ENCODE results near the gene TBXAS1. TPM values are rescaled to one million over a fixed set of nuclear protein-coding genes. Genes with fewer than 3 reads are reported as not detected.

Gene TBXAS1
- polyA plus RNA-seq, 6 donors from 2014 or later, result 0.57 to 4.2 (median 2.5) TPM

GRCh38 chr7:140035400-140036223 is 206.5 kb downstream of the TBXAS1 start:
- no peak for ATAC-seq (ENCODE audit: low read depth in 2 of 2)
- DNase-seq, result no peak

DNA sequence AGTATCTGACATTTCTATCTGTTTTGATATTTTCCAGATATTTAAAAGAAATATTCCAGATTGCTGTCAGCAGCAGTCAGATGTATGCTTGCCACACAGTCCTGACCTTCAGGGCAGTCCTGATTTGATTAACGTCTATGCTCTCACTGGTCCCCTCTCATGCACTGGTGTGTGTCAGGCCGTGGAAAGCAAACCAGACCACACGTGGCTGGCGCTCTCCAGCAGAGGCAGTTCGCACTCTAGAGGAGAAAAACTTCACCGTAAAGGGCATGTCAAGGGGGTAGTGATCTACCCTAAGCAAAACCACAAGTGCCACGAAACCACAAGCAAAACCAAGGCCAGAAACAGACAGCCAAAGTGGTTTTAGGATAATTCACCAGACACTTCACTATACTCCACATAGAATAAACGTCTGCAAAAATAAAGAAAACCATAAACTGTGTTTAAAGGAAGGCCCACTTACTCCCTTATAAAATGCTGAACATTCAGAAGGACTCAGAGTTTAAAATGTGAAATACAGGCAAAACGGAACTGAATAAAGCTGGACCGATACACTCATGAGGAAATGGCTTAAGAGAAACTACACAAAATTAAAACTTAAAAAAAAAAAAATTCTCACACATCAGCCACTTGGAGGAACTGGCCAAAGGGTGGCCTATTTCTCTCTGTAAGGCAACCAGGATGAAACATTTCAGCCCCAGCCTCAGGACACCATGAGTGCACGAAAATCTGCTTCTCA is 207.3 kb downstream of the TBXAS1 start:
- peak; percentile 55 to 58 for ATAC-seq (ENCODE audit: low read depth in 2 of 2)
- Mint-ChIP-seq H3K27ac (peak overlapping the region in 3 of 6 donors; percentile 38 to 59 (median 39)), H3K4me3 (peak overlapping the region in 2 of 8 donors; percentile 12 to 29), H3K36me3 (peaks cover 16 to 28% of the 10 kb centered on the region in 2 donors), H3K27me3 (no peaks in the 10 kb centered on the region), H3K9me3 (no peaks in the 10 kb centered on the region), H3K4me1 (peaks cover 19 to 37% (median 29%) of the 10 kb centered on the region in 3 donors)
- DNase-seq, result no peak

More at GRCh38 chr7:140035400-140036223, 206.5 kb downstream of the TBXAS1 start:
- Mint-ChIP-seq H3K9me3 (no peaks in the 10 kb centered on the region), H3K4me1 (peaks cover 17 to 34% (median 29%) of the 10 kb centered on the region in 3 donors), H3K36me3 (peaks cover 14 to 25% of the 10 kb centered on the region in 2 donors), H3K27me3 (no peaks in the 10 kb centered on the region), H3K4me3 (no peak overlapping the region), H3K27ac (peak overlapping the region in 1 of 6 donors; percentile 34)

- DNase-seq (no peak), ATAC-seq (ENCODE audit: low read depth in 2 of 2) (no peak)
- H3K27ac Mint-ChIP-seq, result peak overlapping the region in 1 of 6 donors; percentile 72
- no peaks in the 10 kb centered on the region for H3K27me3 Mint-ChIP-seq
- H3K9me3 Mint-ChIP-seq, result no peaks in the 10 kb centered on the region
- peaks cover 13 to 36% (median 27%) of the 10 kb centered on the region in 3 donors for H3K4me1 Mint-ChIP-seq
- H3K4me3 Mint-ChIP-seq, result no peak overlapping the region
- peaks cover 12 to 33% of the 10 kb centered on the region in 2 donors for H3K36me3 Mint-ChIP-seq
These were observed 210.0 kb downstream of the TBXAS1 start for GRCh38 chr7:140039066-140039465.

DNA sequence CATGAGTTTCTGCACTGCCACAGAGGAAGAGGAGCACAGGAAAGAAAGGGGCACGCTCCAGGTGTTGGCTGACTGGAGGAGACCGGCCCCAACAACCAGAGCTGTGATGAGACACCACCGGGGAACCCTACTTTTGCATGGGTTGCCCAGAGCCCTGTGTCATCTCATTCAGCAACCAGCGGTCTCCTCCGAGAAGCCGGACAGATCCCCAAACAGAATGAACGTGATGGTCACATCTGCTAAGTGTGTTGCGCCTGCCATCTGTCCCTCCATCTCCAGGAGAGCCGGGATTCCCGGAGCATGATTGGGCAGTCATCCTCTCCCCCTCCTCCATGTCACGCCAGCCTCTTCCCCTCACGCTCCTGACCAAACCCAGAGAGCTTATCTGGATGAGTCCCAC is 210.8 kb downstream of the TBXAS1 start:
- Mint-ChIP-seq H3K9me3 (no peaks in the 10 kb centered on the region), H3K27me3 (no peaks in the 10 kb centered on the region), H3K36me3 (peaks cover 18 to 33% of the 10 kb centered on the region in 2 donors), H3K27ac (peak overlapping the region in 1 of 6 donors; percentile 7), H3K4me3 (peak overlapping the region in 1 of 8 donors; percentile 53), H3K4me1 (peaks cover 13 to 36% (median 27%) of the 10 kb centered on the region in 3 donors)
- DNase-seq (no peak), ATAC-seq (ENCODE audit: low read depth in 2 of 2) (no peak)

DNA sequence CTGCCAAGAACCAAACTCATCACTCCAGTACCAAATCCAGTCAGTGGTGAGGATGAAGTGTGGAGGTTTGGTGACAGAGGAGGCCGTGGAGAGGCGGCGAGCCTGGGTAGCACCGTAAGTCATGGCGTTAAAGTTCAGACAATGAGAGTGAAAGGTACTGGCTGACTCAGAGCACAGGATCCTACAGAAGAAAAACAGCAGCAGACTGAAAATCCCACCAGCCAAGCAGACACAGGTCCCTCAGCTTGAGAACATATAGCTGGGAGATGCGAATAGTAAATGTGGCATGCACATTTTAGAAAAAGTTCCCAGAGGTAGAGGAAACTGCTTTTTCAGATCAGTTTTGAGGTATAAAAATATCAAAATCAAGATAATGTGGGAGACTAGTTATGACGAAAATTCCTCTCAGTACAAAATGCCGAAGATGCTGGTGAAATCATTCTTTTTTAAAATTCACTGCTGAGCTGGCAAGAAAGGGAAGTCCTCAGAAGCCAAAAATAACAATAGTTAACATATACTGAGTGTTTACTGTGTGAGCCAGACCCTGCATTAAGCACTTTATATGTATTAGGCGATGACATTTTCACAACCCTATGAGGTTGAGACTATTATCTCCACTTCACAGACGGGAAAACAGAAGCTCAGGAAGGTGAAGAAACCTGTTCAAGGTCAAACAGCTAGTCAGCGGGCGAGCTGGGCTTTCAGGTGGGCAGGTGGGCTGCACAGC is 212.8 kb downstream of the TBXAS1 start:
- Mint-ChIP-seq H3K36me3 (peaks cover 26 to 41% of the 10 kb centered on the region in 2 donors), H3K4me3 (no peak overlapping the region), H3K4me1 (peaks cover 5 to 29% (median 13%) of the 10 kb centered on the region in 3 donors), H3K27me3 (no peaks in the 10 kb centered on the region), H3K27ac (no peak overlapping the region), H3K9me3 (no peaks in the 10 kb centered on the region)
- no peak for ATAC-seq (ENCODE audit: low read depth in 2 of 2)
- DNase-seq, result no peak

GRCh38 chr7:140042386-140042670 is 213.3 kb downstream of the TBXAS1 start:
- DNase-seq (no peak), ATAC-seq (ENCODE audit: low read depth in 2 of 2) (no peak)
- Mint-ChIP-seq H3K27me3 (no peaks in the 10 kb centered on the region), H3K27ac (no peak overlapping the region), H3K4me3 (no peak overlapping the region), H3K9me3 (no peaks in the 10 kb centered on the region), H3K36me3 (peaks cover 26 to 41% of the 10 kb centered on the region in 2 donors), H3K4me1 (peaks cover 5 to 24% (median 9%) of the 10 kb centered on the region in 3 donors)

DNA sequence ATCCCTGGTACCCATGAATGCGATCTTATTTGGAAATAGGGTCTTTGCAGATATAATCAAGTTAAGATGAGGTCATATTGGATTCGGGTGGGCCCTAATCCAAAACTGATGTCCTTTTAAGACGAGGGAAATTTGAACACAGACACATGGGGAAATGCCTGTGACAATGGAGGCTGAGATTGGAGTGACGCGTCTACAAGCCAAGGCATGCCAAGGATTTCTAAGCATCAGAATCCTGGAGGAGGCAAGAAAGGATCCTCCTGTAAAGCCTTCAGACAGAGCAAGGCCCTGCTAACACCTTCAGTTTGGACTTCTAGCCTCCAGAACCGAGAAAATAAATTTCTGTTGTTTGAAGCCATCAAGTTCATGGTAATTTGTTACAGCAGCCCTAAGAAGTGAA is 215.2 kb downstream of the TBXAS1 start:
- Mint-ChIP-seq H3K36me3 (peaks cover 24 to 30% of the 10 kb centered on the region in 2 donors), H3K27me3 (no peaks in the 10 kb centered on the region), H3K4me3 (no peak overlapping the region), H3K9me3 (no peaks in the 10 kb centered on the region), H3K27ac (no peak overlapping the region), H3K4me1 (peaks cover 11 to 20% (median 15%) of the 10 kb centered on the region in 3 donors)
- DNase-seq (no peak), ATAC-seq (ENCODE audit: low read depth in 2 of 2) (no peak)

GRCh38 chr7:140045697-140046096 is 216.6 kb downstream of the TBXAS1 start:
- ATAC-seq (ENCODE audit: low read depth in 2 of 2) (no peak), DNase-seq (no peak)
- no peaks in the 10 kb centered on the region for H3K9me3 Mint-ChIP-seq
- no peak overlapping the region for H3K4me3 Mint-ChIP-seq
- no peaks in the 10 kb centered on the region for H3K27me3 Mint-ChIP-seq
- H3K4me1 Mint-ChIP-seq, result peaks cover 18 to 34% (median 18%) of the 10 kb centered on the region in 3 donors
- peaks cover 30 to 32% of the 10 kb centered on the region in 2 donors for H3K36me3 Mint-ChIP-seq
- H3K27ac Mint-ChIP-seq, result peak overlapping the region in 1 of 6 donors; percentile 49

DNA sequence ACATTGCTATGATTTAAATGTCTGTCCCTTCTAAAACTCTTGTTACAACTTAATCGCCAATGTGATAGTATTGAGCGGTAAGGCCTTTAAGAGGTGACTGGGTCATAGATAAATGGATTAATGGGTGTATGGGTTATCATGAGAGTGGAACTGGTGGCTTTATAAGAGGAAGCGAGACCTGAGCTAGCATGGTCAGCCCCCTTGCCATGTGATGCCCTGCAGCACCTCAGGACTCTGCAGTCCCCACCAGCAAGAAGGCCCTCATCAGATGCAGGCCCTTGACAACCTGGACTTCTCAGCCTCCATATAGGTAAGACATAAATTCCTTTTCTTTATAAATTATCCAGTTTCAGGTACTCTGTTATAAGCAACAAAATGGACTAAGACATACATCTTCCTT is 218.1 kb downstream of the TBXAS1 start:
- no peak overlapping the region for H3K4me3 Mint-ChIP-seq
- DNase-seq, result no peak
- no peaks in the 10 kb centered on the region for H3K27me3 Mint-ChIP-seq
- no peak for ATAC-seq (ENCODE audit: low read depth in 2 of 2)
- H3K36me3 Mint-ChIP-seq, result peaks cover 21 to 24% of the 10 kb centered on the region in 2 donors
- H3K27ac Mint-ChIP-seq, result peak overlapping the region in 1 of 6 donors; percentile 69
- peaks cover 19 to 37% (median 20%) of the 10 kb centered on the region in 3 donors for H3K4me1 Mint-ChIP-seq
- no peaks in the 10 kb centered on the region for H3K9me3 Mint-ChIP-seq

GRCh38 chr7:140048138-140048537 is 219.1 kb downstream of the TBXAS1 start:
- no peak overlapping the region for H3K4me3 Mint-ChIP-seq
- peaks cover 21 to 24% of the 10 kb centered on the region in 2 donors for H3K36me3 Mint-ChIP-seq
- H3K27ac Mint-ChIP-seq, result peak overlapping the region in 1 of 6 donors; percentile 26
- H3K4me1 Mint-ChIP-seq, result peaks cover 22 to 44% (median 23%) of the 10 kb centered on the region in 3 donors
- DNase-seq (no peak), ATAC-seq (ENCODE audit: low read depth in 2 of 2) (no peak)
- H3K27me3 Mint-ChIP-seq, result no peaks in the 10 kb centered on the region
- no peaks in the 10 kb centered on the region for H3K9me3 Mint-ChIP-seq

- ATAC-seq (ENCODE audit: low read depth in 2 of 2) (no peak), DNase-seq (no peak)
- Mint-ChIP-seq H3K4me3 (no peak overlapping the region), H3K9me3 (no peaks in the 10 kb centered on the region), H3K27ac (peak overlapping the region in 1 of 6 donors; percentile 20), H3K27me3 (no peaks in the 10 kb centered on the region), H3K36me3 (peaks cover 18 to 19% of the 10 kb centered on the region in 2 donors), H3K4me1 (peaks cover 27 to 52% (median 31%) of the 10 kb centered on the region in 3 donors)
These were observed 219.9 kb downstream of the TBXAS1 start for GRCh38 chr7:140048989-140049338.

GRCh38 chr7:140049339-140050024 is 220.4 kb downstream of the TBXAS1 start:
- no peak for DNase-seq
- Mint-ChIP-seq H3K9me3 (no peaks in the 10 kb centered on the region), H3K27me3 (no peaks in the 10 kb centered on the region), H3K4me1 (peaks cover 32 to 57% (median 36%) of the 10 kb centered on the region in 3 donors), H3K36me3 (peaks cover 14 to 17% of the 10 kb centered on the region in 2 donors), H3K27ac (peak overlapping the region in 1 of 6 donors; percentile 20), H3K4me3 (no peak overlapping the region)
- no peak for ATAC-seq (ENCODE audit: low read depth in 2 of 2)

DNA sequence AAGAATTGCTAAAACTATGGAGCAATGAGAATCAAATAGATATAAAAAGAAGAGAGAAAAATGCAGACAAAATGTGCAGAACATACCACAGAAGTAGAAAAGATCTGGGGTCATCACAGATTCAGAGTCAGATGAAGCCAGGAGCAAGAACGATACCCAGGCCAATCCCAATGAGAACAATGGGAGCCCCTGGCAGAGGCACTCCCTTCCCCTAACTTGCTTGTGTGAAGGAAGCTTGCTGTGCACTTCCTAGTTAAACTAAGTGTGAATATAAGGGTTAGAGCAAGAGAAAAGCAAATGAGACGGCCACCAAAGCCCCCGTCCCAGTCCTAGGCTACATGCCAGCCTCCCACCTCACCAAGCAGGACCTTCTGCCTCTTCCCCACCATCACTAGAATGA is 221.0 kb downstream of the TBXAS1 start:
- H3K27me3 Mint-ChIP-seq, result no peaks in the 10 kb centered on the region
- peaks cover 37 to 63% (median 40%) of the 10 kb centered on the region in 3 donors for H3K4me1 Mint-ChIP-seq
- DNase-seq (no peak), ATAC-seq (ENCODE audit: low read depth in 2 of 2) (no peak)
- no peak overlapping the region for H3K4me3 Mint-ChIP-seq
- peaks cover 12 to 17% of the 10 kb centered on the region in 2 donors for H3K36me3 Mint-ChIP-seq
- no peaks in the 10 kb centered on the region for H3K9me3 Mint-ChIP-seq
- peak overlapping the region in 3 of 6 donors; percentile 3 to 27 (median 14) for H3K27ac Mint-ChIP-seq

All from naive B cell (primary cell).